GM12801 (cell line): Measurements from ENCODE around the gene SLC25A42.

ENCODE experiments used
- CTCF ChIP-seq: IDR thresholded peaks from one replicate; pipeline ENCODE4 v1.5.1; 2011; ENCODE audit warnings: control low read depth; ENCODE audit not compliant: insufficient read length; ENCODE audit errors: extremely low read depth

SLC25A42 gene

GRCh38 chr19:19115954-19116353 is 52.2 kb downstream of the SLC25A42 start:
- no peak for TF ChIP-seq CTCF

GRCh38 chr19:19119325-19120237 is 55.8 kb downstream of the SLC25A42 start:
- TF ChIP-seq CTCF, result no peak

GRCh38 chr19:19120308-19121231 is 56.8 kb downstream of the SLC25A42 start:
- no peak for TF ChIP-seq CTCF

GRCh38 chr19:19121371-19121770 is 57.6 kb downstream of the SLC25A42 start:
- no peak for TF ChIP-seq CTCF

- no peak for TF ChIP-seq CTCF
Observed at GRCh38 chr19:19122902-19123301, 59.1 kb downstream of the SLC25A42 start.

- TF ChIP-seq CTCF, result no peak
Observed at GRCh38 chr19:19123386-19123785, 59.6 kb downstream of the SLC25A42 start.

GRCh38 chr19:19126102-19126501 is 62.3 kb downstream of the SLC25A42 start:
- no peak for TF ChIP-seq CTCF
